ENCODE measurements around the gene TGFB2. TPM values are rescaled to one million over a fixed set of nuclear protein-coding genes. Genes with fewer than 3 reads are reported as not detected.

The TGFB2 gene
- total and polyA plus RNA-seq, 2 experiments from 2014 or later, result 0.31 to 1.4 TPM

GRCh38 chr1:218411101-218411500 is 66.0 kb downstream of the TGFB2 start (continued):
- no peak for TF ChIP-seq REST (IDR thresholded peaks at IDR 0.05; ENCODE audit: unreplicated experiment)
- no peak for TF ChIP-seq ZNF331 (CRISPR knock-in tag; IDR thresholded peaks at IDR 0.05; ENCODE audit: low read depth)
- no peak for TF ChIP-seq CTCF (conservative IDR thresholded peaks at IDR 0.05; ENCODE audit: low read depth in 2 of 2)
- TF ChIP-seq POLR2AphosphoS5 (IDR thresholded peaks at IDR 0.05; ENCODE audit: low read depth), result no peak
- TF ChIP-seq ETS1 (IDR thresholded peaks at IDR 0.05), result no peak
- no peak for TF ChIP-seq JUNB (IDR thresholded peaks at IDR 0.05; ENCODE audit: unreplicated experiment)
- TF ChIP-seq STAT1 (IDR thresholded peaks at IDR 0.05; ENCODE audit: unreplicated experiment), result no peak
- TF ChIP-seq EZH2 (IDR thresholded peaks at IDR 0.05; ENCODE audit: low read depth, unreplicated experiment), result no peak

- no peak overlapping the region for H3K4me2 ChIP-seq
- H3K27me3 ChIP-seq (ENCODE audit: insufficient read depth), result no peaks in the 10 kb centered on the region
- DNase-seq (ENCODE audit: low spot score) (no peak), ATAC-seq (no peak)
- no peak overlapping the region for H3K27ac Mint-ChIP-seq
- H4K20me1 ChIP-seq (replicated peaks; ENCODE audit: insufficient read depth), result no peaks in the 10 kb centered on the region
- H3K36me3 Mint-ChIP-seq (ENCODE audit: low read depth), result peaks cover 4% of the 10 kb centered on the region; the same call in 1 of the 3 replicates
- TF ChIP-seq EZH2phosphoT487 (IDR thresholded peaks at IDR 0.05; ENCODE audit: unreplicated experiment) (no peak), STAT1 (IDR thresholded peaks at IDR 0.05; ENCODE audit: unreplicated experiment) (no peak), POLR2AphosphoS5 (IDR thresholded peaks at IDR 0.05; ENCODE audit: low read depth) (no peak), ETS1 (IDR thresholded peaks at IDR 0.05) (no peak), REST (IDR thresholded peaks at IDR 0.05; ENCODE audit: unreplicated experiment) (no peak), NANOG (IDR thresholded peaks at IDR 0.05; ENCODE audit: borderline replicate concordance) (no peak), CREB1 (CRISPR knock-in tag; IDR thresholded peaks at IDR 0.05; ENCODE audit: low read depth) (no peak), CTCF (conservative IDR thresholded peaks at IDR 0.05; ENCODE audit: low read depth in 2 of 2) (no peak), EZH2 (IDR thresholded peaks at IDR 0.05; ENCODE audit: low read depth, unreplicated experiment) (no peak)
- H3K36me3 ChIP-seq (ENCODE audit: insufficient read depth), result no peaks in the 10 kb centered on the region
- no peak overlapping the region for H3K4me3 Mint-ChIP-seq
- peaks cover 4% of the 10 kb centered on the region for H3K9me3 Mint-ChIP-seq
- H3K4me3 ChIP-seq, result no peak overlapping the region
- no peak overlapping the region for H2AFZ ChIP-seq
- no peaks in the 10 kb centered on the region for H3K9me2 ChIP-seq (ENCODE audit: insufficient read depth)
- no peaks in the 10 kb centered on the region for H3F3A ChIP-seq (replicated peaks; ENCODE audit: low read depth)
- H3K27me3 Mint-ChIP-seq (ENCODE audit: insufficient read depth, low read depth, poor library complexity), result peaks cover 2% of the 10 kb centered on the region
- no peaks in the 10 kb centered on the region for H3K4me1 Mint-ChIP-seq
- H3K27ac ChIP-seq (ENCODE audit: low read depth), result no peak overlapping the region
- H3K79me2 ChIP-seq (replicated peaks; ENCODE audit: insufficient read depth), result no peaks in the 10 kb centered on the region
- no peaks in the 10 kb centered on the region for H3K4me1 ChIP-seq (ENCODE audit: insufficient read depth)
Measured at GRCh38 chr1:218412171-218412570, 67.0 kb downstream of the TGFB2 start.

Measured in GM23338 (cell line).